Left ventricle myocardium inferior (tissue), 1 donor: Measurements from ENCODE around the gene LIN28A. TPM values are rescaled to one million over a fixed set of nuclear protein-coding genes. Genes with fewer than 3 reads are reported as not detected.
"Not testable (repeated sequence)": the region's sequence is repeated elsewhere in the genome, so short reads cannot be mapped to it uniquely, and the experiment has no call there.

Source experiments
- DNase-seq: peaks from one replicate; pipeline ENCODE4 v3.0.0-alpha.2; 2020
- H3K27ac ChIP-seq: fragments of 200-600 bp; replicated peaks from 2 replicates; pipeline ENCODE4 v1.8.0; 2021
- H3K27me3 ChIP-seq: fragments of 200-600 bp; 2 replicates; pipeline ENCODE4 v1.8.0; 2021; ENCODE audit warnings: low read depth
- H3K36me3 ChIP-seq: fragments of 200-600 bp; 2 replicates; pipeline ENCODE4 v1.8.0; 2021
- H3K4me1 ChIP-seq: fragments of 200-600 bp; 2 replicates; pipeline ENCODE4 v1.8.0; 2021
- H3K4me3 ChIP-seq: fragments of 200-600 bp; 2 replicates; pipeline ENCODE4 v1.8.0; 2021; ENCODE audit warnings: mild to moderate bottlenecking, moderate library complexity
- H3K9me3 ChIP-seq: fragments of 200-600 bp; replicated peaks from 2 replicates; pipeline ENCODE4 v1.8.0; 2021
- intact Hi-C: fragments of 100-400 bp; cut with micrococcal nuclease; formaldehyde crosslinking; loops from one replicate; pipeline ENCODE4 v1.11.0; 2022
- total RNA-seq: library from RNA; stranded (reverse); fragmentation: NEBNext Ultra II Directional; extraction: Animal tissue kit (Norgen Biotek cat#: 25700); gene quantifications from one replicate; pipeline ENCODE4 v1.2.1, GENCODE V29; 2021
- TF ChIP-seq, protein P1 (sequence below): fragments of 200-600 bp; IDR thresholded peaks from 2 replicates; pipeline ENCODE4 v1.8.0; 2021; ENCODE audit warnings: antibody characterized with exemption, mild to moderate bottlenecking, borderline replicate concordance
- donor health status: DM: no; HTN: yes; CAD: no; lungs with severe emphysema.

The LIN28A gene
- total RNA-seq, 1 donor from 2014 or later, result not detected

DNA sequence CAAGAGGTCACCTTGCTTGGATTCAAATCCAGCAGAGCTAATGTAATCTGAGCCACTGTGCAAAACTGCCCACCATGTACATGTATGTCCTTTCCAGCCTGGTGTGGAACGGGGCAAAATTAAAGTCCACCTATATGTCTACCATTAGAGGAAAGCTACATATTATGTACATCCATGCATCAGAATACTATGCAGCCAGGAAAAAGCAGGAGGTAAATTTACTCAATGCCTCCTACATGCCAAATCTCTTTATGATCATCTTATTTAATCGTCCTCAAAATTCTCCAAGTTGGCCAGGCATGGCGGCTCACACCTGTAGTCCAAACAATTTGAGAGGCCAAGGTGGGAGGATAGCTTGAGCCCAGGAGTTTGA lies 31.8 kb upstream of the LIN28A start:
- no peaks in the 10 kb centered on the region for H3K4me1 ChIP-seq
- peaks cover 62% of the 10 kb centered on the region for H3K27me3 ChIP-seq
- H3K36me3 ChIP-seq, result no peaks in the 10 kb centered on the region
- no peak overlapping the region for H3K4me3 ChIP-seq
- no peak overlapping the region for H3K27ac ChIP-seq
- H3K9me3 ChIP-seq, result no peaks in the 10 kb centered on the region
- DNase-seq, result no peak
- TF ChIP-seq, protein P1, sequence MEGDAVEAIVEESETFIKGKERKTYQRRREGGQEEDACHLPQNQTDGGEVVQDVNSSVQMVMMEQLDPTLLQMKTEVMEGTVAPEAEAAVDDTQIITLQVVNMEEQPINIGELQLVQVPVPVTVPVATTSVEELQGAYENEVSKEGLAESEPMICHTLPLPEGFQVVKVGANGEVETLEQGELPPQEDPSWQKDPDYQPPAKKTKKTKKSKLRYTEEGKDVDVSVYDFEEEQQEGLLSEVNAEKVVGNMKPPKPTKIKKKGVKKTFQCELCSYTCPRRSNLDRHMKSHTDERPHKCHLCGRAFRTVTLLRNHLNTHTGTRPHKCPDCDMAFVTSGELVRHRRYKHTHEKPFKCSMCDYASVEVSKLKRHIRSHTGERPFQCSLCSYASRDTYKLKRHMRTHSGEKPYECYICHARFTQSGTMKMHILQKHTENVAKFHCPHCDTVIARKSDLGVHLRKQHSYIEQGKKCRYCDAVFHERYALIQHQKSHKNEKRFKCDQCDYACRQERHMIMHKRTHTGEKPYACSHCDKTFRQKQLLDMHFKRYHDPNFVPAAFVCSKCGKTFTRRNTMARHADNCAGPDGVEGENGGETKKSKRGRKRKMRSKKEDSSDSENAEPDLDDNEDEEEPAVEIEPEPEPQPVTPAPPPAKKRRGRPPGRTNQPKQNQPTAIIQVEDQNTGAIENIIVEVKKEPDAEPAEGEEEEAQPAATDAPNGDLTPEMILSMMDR, result no peak
- intact Hi-C loops, result no loop called here

DNA sequence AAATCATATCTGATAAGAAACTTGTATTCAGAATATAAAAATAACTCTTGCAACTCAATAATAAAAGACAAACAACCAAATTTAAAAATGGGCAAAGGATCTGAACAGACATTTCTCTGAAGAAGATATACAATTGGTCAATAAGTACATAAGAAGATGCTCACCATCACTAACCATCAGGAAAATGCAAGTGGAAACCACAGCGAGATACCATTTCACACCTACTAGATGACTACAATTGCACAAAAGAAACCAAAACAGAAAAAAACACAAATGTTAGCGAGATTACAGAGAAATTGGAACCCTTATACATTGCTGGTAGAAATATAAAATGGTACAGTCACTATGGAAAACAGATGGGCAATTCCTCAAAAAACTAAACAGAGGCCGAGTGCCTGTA lies 26.5 kb upstream of the LIN28A start:
- Histone ChIP-seq H3K27me3 (peaks cover 84% of the 10 kb centered on the region), H3K27ac (no peak overlapping the region), H3K4me3 (no peak overlapping the region), H3K36me3 (no peaks in the 10 kb centered on the region), H3K4me1 (no peaks in the 10 kb centered on the region), H3K9me3 (no peaks in the 10 kb centered on the region)
- DNase-seq, result no peak
- intact Hi-C loops, result no loop called here
- TF ChIP-seq, protein P1, result no peak

DNA sequence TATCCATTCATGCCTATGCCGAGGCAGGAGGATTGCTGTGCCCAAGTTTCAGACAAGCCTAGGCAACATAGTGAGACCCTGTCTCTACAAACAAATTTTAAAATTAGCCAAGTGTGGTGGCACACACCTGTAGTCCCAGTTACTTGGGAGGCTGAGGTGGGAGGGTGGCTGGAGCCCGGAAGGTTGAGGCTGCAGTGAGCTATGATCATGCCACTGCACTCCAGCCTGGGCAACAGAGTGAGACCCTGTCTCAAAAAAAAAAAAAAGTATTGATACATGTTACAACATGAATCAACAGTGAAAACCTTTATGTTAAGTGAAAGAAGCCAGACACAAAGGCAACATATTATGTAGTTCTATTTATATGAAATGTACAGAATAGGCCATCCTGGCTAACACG lies 25.6 kb upstream of the LIN28A start:
- H3K9me3 ChIP-seq, intact Hi-C loops, H3K36me3 ChIP-seq, H3K4me1 ChIP-seq, DNase-seq, H3K4me3 ChIP-seq, H3K27ac ChIP-seq: not testable (repeated sequence)
- peaks cover 84% of the 10 kb centered on the region for H3K27me3 ChIP-seq

DNA sequence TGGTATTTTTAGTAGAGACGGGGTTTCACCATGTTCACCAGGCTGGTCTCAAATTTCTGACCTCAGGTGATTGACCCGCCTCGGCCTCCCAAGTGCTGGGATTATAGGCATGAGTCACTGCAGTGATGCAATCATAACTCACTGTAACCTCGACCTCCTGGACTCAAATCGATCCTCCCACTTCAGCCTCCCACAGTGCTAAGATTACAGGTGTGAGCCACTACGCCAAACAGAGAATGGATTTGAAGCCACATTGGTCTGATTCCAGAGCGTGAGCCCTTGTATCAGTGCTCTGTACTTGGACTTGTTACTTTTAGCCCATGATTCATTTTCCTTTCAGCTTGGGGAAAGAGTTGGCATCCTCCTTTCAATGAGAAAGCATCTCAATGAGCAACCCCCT lies 23.2 kb upstream of the LIN28A start:
- no peak for DNase-seq
- Histone ChIP-seq H3K4me1 (no peaks in the 10 kb centered on the region), H3K36me3 (no peaks in the 10 kb centered on the region), H3K27ac (no peak overlapping the region), H3K4me3 (no peak overlapping the region), H3K9me3 (no peaks in the 10 kb centered on the region), H3K27me3 (peaks cover 90% of the 10 kb centered on the region)
- intact Hi-C loops, result no loop called here
- TF ChIP-seq, protein P1, result no peak

DNA sequence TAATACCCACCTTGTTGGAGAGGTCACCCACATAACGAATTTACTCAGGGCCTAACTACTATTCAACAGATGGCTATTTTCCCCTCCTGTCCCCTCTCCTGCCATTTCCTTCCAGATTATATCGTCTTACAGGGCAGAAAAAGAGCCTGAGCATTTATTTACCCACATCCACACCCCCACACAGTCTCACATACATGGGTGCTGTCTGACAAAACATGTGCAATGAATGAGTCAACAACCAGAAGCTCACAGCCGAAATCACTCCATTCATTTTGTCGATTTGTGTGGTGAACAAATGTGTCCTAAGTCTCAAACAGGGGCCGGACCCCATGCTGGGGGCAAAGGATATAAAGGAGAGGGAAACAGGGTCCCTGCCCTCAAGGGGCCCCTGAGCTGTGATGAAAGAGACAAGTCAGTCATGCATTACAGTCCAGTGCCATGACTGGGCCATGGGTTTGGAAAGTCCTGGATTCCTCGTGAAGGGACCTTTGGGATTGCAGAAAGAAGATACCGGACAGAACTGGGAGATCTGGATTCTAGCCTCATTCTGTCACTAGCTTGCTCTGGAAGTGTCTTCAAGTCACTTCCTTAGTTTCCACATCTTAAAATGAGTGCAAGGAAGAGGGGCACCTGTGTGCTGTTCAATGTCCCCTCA lies 21.7 kb upstream of the LIN28A start:
- intact Hi-C loops, result no loop called here
- peaks cover 82% of the 10 kb centered on the region for H3K27me3 ChIP-seq
- no peak for DNase-seq

DNA sequence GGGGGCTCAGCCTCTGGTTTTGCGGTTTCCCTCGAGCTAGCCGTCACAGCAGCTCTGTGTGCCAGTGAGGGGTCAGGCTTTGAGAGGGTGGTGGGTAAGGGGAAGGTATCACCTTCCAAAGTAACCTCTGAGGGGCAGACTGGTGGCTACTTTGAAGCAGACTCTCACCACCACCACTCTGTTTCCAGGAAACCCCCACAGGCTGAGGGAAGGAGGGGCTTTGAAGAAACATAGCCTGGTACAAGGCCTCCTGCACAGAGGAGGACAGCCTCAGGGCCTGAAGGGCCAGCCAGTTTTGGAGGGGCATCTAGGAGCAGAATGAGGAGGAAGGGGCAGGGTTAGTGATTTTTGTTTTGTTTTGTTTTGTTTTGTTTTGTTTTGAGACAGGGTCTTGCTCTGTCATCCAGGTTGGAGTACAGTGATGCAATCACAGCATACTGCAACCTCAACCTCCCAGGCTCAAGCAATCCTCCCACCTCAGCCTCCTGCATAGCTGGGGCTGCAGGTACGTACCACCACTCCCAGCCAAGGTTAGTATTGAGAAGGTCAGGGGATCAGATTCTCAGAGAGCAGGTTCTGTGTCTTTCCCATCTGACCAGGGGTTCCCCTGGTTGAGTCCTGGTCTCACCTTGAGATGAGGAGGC lies 20.9 kb upstream of the LIN28A start:
- no peak overlapping the region for H3K27ac ChIP-seq
- H3K4me1 ChIP-seq, result no peaks in the 10 kb centered on the region
- H3K4me3 ChIP-seq, result no peak overlapping the region
- H3K36me3 ChIP-seq, result no peaks in the 10 kb centered on the region
- TF ChIP-seq, protein P1, result no peak
- peaks cover 75% of the 10 kb centered on the region for H3K27me3 ChIP-seq
- intact Hi-C loops, result no loop called here
- no peaks in the 10 kb centered on the region for H3K9me3 ChIP-seq
- no peak for DNase-seq

More for the DNA sequence above, 21.7 kb upstream of the LIN28A start:
- no peaks in the 10 kb centered on the region for H3K9me3 ChIP-seq
- TF ChIP-seq, protein P1, result no peak
- H3K27ac ChIP-seq, result no peak overlapping the region
- no peak overlapping the region for H3K4me3 ChIP-seq
- no peaks in the 10 kb centered on the region for H3K36me3 ChIP-seq
- H3K4me1 ChIP-seq, result no peaks in the 10 kb centered on the region
